NAMALWA (cell line): ENCODE measurements around the gene SNX15.

Experiments
- DNase-seq: peaks from one replicate; pipeline ENCODE4 v3.0.0-alpha.2; 2015; ENCODE audit warnings: low spot score

Gene SNX15

GRCh38 chr11:65056999-65057398 is 29.8 kb downstream of the SNX15 start:
- DNase-seq, result no peak

DNA sequence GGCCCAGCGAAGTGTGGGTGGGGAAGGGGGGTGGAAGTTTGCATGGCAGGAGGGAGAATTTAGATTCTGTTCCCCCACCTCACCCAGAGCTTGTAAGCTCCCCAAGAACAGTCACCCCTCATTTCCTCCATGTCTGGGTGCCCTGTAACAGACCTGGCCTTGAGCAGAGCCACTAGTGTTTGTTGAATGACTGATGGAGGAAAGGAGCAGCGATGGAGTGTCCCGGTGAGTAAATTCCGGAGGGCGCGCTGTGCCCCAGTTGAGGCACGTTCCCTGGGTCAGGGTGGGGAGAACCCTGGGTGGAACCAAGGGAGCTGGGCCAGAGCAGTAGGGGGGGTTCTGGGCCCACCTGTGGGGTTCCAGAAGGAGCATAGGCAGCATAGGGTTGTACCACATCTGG is 30.3 kb downstream of the SNX15 start:
- no peak for DNase-seq

DNA sequence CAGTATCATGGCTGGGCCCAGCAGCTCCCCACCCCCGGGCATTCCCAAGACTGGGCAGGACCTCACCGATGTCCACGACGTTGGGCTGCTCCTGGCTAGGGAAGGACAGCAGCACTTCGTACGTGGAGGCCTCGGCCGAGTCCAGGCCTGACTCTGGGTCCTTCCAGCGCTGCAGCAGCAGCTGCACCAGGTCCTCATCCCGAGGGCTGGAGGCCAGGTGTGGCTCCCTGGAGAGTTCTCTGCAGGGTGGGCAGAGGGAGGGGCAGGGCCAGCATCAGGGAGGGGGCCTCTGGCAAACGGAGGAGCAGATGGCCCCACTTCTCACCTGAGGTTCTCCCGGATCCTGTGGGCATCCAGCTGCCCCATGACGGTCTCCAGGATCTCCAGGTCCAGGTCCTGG is 30.8 kb downstream of the SNX15 start:
- no peak for DNase-seq

GRCh38 chr11:65058419-65059054 is 31.3 kb downstream of the SNX15 start, which contains the start of gene NAALADL1:
NAALADL1 (minus strand) TSS chr11:65058553; CDS start chr11:65058521, 32 bp downstream.
- no peak for DNase-seq

DNA sequence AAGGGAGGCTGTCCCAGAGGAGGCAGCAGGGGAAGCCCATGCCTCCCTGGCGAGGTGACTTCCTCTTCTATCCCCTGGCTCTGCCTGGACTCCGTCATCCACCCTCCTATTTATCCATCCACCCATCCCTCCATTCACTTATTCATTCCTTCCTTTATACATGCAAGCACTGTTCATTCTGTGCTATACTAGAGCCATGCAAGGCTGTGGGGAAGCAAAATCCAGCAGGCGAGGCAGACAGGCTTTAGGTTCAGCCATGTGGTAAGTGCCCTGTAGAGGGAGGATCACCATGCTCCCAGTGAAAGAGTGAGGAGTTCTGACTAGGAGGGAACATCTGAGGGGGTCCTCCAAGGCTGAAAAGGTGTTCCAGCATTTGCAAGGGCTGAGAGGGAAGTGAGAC is 32.3 kb downstream of the SNX15 start:
- no peak for DNase-seq

- DNase-seq, result no peak
Observed at GRCh38 chr11:65059959-65060824, 33.0 kb downstream of the SNX15 start.

DNA sequence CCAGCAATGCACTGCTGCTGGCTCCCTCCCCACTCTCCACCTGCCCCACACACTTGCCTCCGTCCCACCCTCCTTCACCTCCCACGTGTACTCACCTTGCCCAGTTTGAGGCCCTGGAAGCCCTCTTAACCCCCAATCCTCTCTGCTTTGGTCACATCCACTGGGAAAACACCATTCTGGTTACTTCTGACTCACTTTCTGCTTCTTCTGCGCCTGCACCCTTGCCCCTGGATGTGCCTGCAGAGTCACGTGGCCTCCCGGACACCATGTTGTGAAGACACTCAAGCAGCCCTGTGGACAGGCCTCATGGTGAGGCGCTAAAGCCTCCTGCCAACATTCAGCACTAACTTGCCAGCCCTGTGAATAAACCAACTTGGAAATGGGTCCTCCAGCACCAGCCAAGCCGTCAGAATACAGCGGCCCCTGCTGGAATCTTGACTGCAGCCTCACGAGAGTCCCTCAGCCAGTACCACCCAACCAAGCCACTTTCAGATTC is 33.7 kb downstream of the SNX15 start:
- DNase-seq, result no peak

- DNase-seq, result no peak
Observed at GRCh38 chr11:65063532-65063931, 36.3 kb downstream of the SNX15 start.

DNA sequence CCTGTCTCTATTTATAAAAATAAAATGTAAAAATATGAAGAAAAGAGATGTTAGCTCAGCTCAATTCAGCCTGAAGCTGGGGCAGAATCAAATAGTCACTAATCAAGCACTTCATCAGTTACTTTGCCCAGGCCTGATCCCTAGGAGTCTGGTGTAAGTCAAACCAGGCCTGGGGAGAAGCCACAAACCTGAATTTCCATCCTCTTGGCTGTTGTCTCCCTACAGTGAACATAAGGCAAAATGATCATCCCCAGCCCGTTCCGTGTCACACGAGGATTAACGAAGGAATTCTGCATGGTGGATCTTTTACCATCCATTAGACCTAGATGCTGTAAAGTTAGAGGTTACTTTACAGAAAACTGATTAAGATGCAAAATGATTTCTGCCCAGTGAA is 37.6 kb downstream of the SNX15 start:
- DNase-seq, result no peak

DNA sequence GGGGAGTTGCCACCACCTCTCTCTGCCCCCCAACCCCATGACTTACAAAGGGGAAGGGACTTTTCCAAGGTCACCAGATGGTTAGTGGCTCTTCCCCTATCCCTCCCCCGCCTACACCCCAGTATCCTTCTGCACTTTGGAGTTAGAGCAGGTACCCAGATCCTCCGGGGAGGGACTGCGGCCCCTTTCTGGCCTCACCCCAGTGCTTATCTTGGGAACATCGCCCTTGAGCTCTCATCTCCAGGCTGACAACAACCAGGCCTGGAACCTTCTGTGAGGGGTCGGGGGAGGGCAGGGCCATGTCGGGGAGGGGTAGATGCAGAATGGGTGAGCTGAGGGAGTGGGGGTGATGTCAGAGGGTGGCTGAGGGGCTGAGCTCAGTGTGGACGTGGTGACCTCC is 38.6 kb downstream of the SNX15 start:
- no peak for DNase-seq

- DNase-seq, result no peak
Observed at GRCh38 chr11:65066315-65066714, 39.1 kb downstream of the SNX15 start.

GRCh38 chr11:65066805-65067291 is 39.6 kb downstream of the SNX15 start:
- no peak for DNase-seq

GRCh38 chr11:65067446-65067845 is 40.2 kb downstream of the SNX15 start:
- DNase-seq, result no peak

DNA sequence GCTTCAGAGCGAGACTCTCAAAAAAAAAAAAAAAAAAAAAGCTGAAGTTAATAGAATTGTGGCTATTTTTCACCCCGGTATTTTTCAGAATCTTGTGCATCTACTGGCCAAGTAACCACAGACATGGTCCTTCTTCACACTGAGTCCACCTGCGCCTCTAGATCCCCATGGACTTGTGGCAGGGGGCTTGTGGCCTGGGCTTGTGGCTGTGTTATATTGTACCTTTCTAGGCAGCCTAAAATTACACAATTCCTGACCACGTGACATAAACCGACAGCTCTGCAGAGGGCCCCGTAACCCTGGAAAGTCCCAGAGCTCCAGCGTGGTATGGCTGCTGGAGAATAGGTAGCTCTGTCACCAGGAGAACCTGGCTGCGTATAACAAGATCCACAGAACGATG is 42.0 kb downstream of the SNX15 start:
- DNase-seq, result no peak

DNA sequence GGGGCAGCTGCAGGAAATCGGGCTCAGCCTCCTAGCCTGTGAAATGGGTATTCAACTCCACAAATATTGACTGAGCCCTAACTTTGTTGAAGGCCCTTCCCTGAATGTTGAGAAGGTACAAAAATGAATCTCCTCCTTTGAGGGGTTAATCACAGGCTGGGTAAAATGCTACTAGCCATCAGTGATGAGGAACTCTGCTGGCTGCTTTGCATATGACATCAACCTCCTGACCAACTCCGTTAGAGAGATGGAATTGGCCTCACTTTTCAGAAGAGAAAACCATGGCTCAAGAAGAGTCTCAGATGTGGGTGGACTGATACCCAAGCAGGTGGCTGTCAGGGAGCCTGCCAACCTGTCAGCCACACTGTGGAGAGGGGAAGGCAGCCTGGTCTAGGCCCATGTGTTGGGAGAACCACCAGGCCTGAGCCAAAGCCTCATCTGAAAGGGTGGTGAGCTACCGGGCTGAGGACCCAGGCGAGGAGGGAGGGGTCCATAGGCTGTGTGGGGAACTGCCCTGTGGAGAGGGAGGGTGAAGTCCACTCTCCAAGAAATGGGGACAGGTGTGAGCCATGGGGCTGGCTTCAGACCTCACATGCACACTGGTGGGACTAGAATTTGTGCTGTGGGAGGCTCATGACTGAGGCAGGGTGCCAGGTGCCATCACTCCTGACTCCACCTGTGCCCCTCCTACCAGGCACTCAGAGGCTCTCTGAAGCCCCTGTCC is 44.8 kb downstream of the SNX15 start:
- DNase-seq, result peak; percentile 39

GRCh38 chr11:65072631-65072966 is 45.4 kb downstream of the SNX15 start:
- no peak for DNase-seq

DNA sequence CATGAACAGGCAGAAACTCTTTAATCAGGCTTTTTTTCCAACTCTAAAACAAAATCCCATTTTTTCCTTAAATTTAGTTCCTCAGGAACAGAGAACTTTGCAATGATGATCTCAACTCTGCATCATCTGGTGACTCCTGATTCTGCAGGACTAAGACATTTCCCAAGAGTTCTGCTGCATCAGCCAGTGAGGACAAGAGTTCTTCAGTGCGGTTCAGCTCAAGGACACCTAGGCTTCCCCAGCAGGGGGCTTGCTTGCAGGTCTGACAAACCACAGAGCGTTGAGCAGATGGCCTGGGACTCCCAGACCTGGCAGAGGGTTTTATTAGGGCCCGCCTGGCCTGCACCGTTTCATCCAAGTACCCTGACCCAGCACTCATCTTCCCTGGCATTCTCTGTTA is 50.2 kb downstream of the SNX15 start:
- peak; percentile 54 for DNase-seq

- peak; percentile 79 for DNase-seq
Observed at GRCh38 chr11:65078151-65078550, 50.9 kb downstream of the SNX15 start.

GRCh38 chr11:65078786-65079342 is 51.6 kb downstream of the SNX15 start:
- no peak for DNase-seq

- no peak for DNase-seq
Observed at GRCh38 chr11:65083134-65083833, 56.0 kb downstream of the SNX15 start.

- peak; percentile 97 for DNase-seq
Observed at GRCh38 chr11:65083834-65084597, 56.8 kb downstream of the SNX15 start, which contains the start of the genes CDCA5 and ZFPL1. CDCA5 (minus strand) TSS chr11:65084040; CDS start chr11:65083978, 62 bp downstream. ZFPL1 (plus strand) TSS chr11:65084222; CDS start chr11:65084699, 477 bp downstream.
